Endothelial cell of umbilical vein (primary cell): ENCODE results near the gene EDAR. TPM values are rescaled to one million over a fixed set of nuclear protein-coding genes. Genes with fewer than 3 reads are reported as not detected.

Experiments used
- BruUV-seq: library from RNA; stranded (reverse); fragments of 400-500 nt; replicated peaks from 2 replicates; lab custom pipeline; 2021; lab: Mats Ljungman, UMichigan
- CTCF ChIA-PET: fragments of 300-600, 350-600 bp; sonication (Branson Sonifier 250); formaldehyde crosslinking; loops from one replicate; lab custom pipeline; 2021; ENCODE audit warnings: antibody characterized with exemption, inconsistent platforms; lab: Charles Lee
- POLR2A ChIA-PET: fragments of 300-600, 350-600 bp; sonication (Branson Sonifier 250); formaldehyde crosslinking; loops from one replicate; lab custom pipeline; 2021; ENCODE audit warnings: antibody characterized with exemption, inconsistent platforms; lab: Charles Lee
- DNase-seq: peaks from one replicate; pipeline ENCODE4 v3.0.0-alpha.2; 2011; ENCODE audit warnings: low read depth, low spot score
- FAIRE-seq: peaks from 2 replicates; lab custom pipeline; 2011; peaks lifted over from hg19 to GRCh38; lab: Jason Lieb, UNC
- H2AFZ ChIP-seq: 2 replicates; pipeline ENCODE4 v1.6.0; 2012; ENCODE audit warnings: low read depth, low read length, control low read depth, inconsistent platforms
- H3K27ac ChIP-seq: 2 replicates; pipeline ENCODE4 v1.5.1; 2011; ENCODE audit warnings: low read depth, mild to moderate bottlenecking, control low read depth, low read length, moderate library complexity; ENCODE audit not compliant: insufficient read depth
- H3K27me3 ChIP-seq, 2 experiments: 2 replicates each; pipeline versions ENCODE4 v1.6.0 to v1.6.1; 2011; ENCODE audit warnings: low read length in 2 of 2, mixed read lengths in 1 of 2; ENCODE audit not compliant: control insufficient read depth in 2 of 2, insufficient read depth in 2 of 2
- H3K36me3 ChIP-seq, 2 experiments: 2 replicates in 1 of 2; 3 replicates in 1 of 2; pipeline ENCODE4 v1.5.1; 2011; ENCODE audit warnings: low read length in 2 of 2, mild to moderate bottlenecking in 1 of 2, moderate library complexity in 1 of 2; ENCODE audit not compliant: control insufficient read depth in 2 of 2, insufficient read depth in 2 of 2; ENCODE audit errors: extremely low read depth in 1 of 2
- H3K4me1 ChIP-seq: 3 replicates; pipeline ENCODE4 v1.5.1; 2011; ENCODE audit warnings: mild to moderate bottlenecking, low read length; ENCODE audit not compliant: control insufficient read depth, insufficient read depth; ENCODE audit errors: extremely low read depth
- H3K4me2 ChIP-seq: 2 replicates; pipeline ENCODE4 v1.6.1; 2011; ENCODE audit warnings: low read length, control low read depth, mixed read lengths; ENCODE audit not compliant: insufficient read depth
- H3K4me3 ChIP-seq, 3 experiments: fragments of 200-600 bp in 1 of 3; sonication (generic), shearing (Covaris generic) in 1 of 3; replicated peaks in 1 of 3; 2 replicates each; pipeline ENCODE4 v1.5.1; 2011 to 2016; ENCODE audit warnings: control low read depth in 3 of 3, low read length in 3 of 3, mild to moderate bottlenecking in 2 of 3, inconsistent platforms in 1 of 3, low read depth in 1 of 3, moderate library complexity in 1 of 3; ENCODE audit not compliant: insufficient read depth in 1 of 3
- H3K79me2 ChIP-seq: 2 replicates; pipeline ENCODE4 v1.6.0; 2012; ENCODE audit warnings: low read length, inconsistent platforms; ENCODE audit not compliant: control insufficient read depth, insufficient read depth
- H3K9ac ChIP-seq: replicated peaks from 2 replicates; pipeline ENCODE3; 2011; ENCODE audit warnings: low read length, control low read depth; ENCODE audit not compliant: insufficient read depth; ENCODE audit errors: extremely low read depth
- H3K9me1 ChIP-seq: replicated peaks from 3 replicates; pipeline ENCODE4 v1.6.0; 2011; ENCODE audit warnings: mild to moderate bottlenecking, low read length; ENCODE audit not compliant: control insufficient read depth, insufficient read depth; ENCODE audit errors: extremely low read depth
- H3K9me3 ChIP-seq: replicated peaks from 2 replicates; pipeline ENCODE4 v1.5.1; 2012; ENCODE audit warnings: low read length, inconsistent platforms; ENCODE audit not compliant: control insufficient read depth, insufficient read depth
- H4K20me1 ChIP-seq: replicated peaks from 2 replicates; pipeline ENCODE3; 2011; ENCODE audit warnings: mild to moderate bottlenecking, low read length; ENCODE audit not compliant: control insufficient read depth, insufficient read depth; ENCODE audit errors: extremely low read depth
- EZH2 ChIP-seq: IDR thresholded peaks from 2 replicates; pipeline ENCODE4 v1.6.1; 2012; ENCODE audit warnings: borderline replicate concordance, low read depth, mild to moderate bottlenecking, moderate library complexity, low read length, inconsistent platforms; ENCODE audit not compliant: severe bottlenecking
- FOS ChIP-seq: IDR thresholded peaks from 2 replicates; pipeline ENCODE4 v1.6.1; 2011; ENCODE audit warnings: mild to moderate bottlenecking, low read length, moderate library complexity, borderline replicate concordance; ENCODE audit not compliant: insufficient read depth
- GATA2 ChIP-seq: IDR thresholded peaks from 2 replicates; pipeline ENCODE4 v1.7.0; 2011; ENCODE audit warnings: low read depth, mild to moderate bottlenecking, moderate library complexity, mixed read lengths, low read length; ENCODE audit not compliant: insufficient read length, insufficient read depth
- JUN ChIP-seq: IDR thresholded peaks from 2 replicates; pipeline ENCODE4 v1.6.1; 2011; ENCODE audit warnings: borderline replicate concordance, low read depth; ENCODE audit not compliant: insufficient read length, insufficient read depth
- MYC ChIP-seq: IDR thresholded peaks from one replicate; pipeline ENCODE4 v1.6.1; 2011; ENCODE audit warnings: mild to moderate bottlenecking, low read depth, low read length
- POLR2A ChIP-seq: IDR thresholded peaks from 2 replicates; pipeline ENCODE4 v1.6.1; 2012; ENCODE audit warnings: low read depth, mild to moderate bottlenecking, control low read depth, low read length
- POLR2AphosphoS5 ChIP-seq: IDR thresholded peaks from 2 replicates; pipeline ENCODE4 v1.6.1; 2012; ENCODE audit warnings: low read depth, mild to moderate bottlenecking, control low read depth, low read length, moderate library complexity; ENCODE audit not compliant: insufficient read depth
- dilution Hi-C: fragments of 300-500 bp; cut with MboI; formaldehyde crosslinking; loops from one replicate; pipeline ENCODE4 v1.15.0; 2019; ENCODE audit warnings: low sequenced_read_pairs; ENCODE audit not compliant: extremely low pct_ligation_motif_present
- intact Hi-C: fragments of 100-400 bp; cut with micrococcal nuclease; formaldehyde crosslinking; loops from one replicate; pipeline ENCODE4 v1.10.0; 2022
- polyA plus RNA-seq, 4 experiments: library from polyadenylated mRNA; depleted of rRNA in 3 of 4; stranded (reverse) in 3 of 4; unstranded in 1 of 4; fragments of >200 nt; gene quantifications; 2 replicates each; pipeline versions ENCODE4 v1.2.1 to v1.2.3, GENCODE V29; 2011 to 2012; ENCODE audit warnings: missing spikeins in 1 of 4
- total RNA-seq: library from RNA; stranded (reverse); gene quantifications from 2 replicates; pipeline ENCODE4 v1.2.3, GENCODE V29; 2021
- TF ChIP-seq, protein P1 (sequence below), 2 donors: IDR thresholded peaks; 1 replicate in 1 of 2; 2 replicates in 1 of 2; pipeline ENCODE4 v1.5.1; 2011; ENCODE audit warnings: low read length in 2 of 2, mild to moderate bottlenecking in 2 of 2, moderate library complexity in 2 of 2, control low read depth in 1 of 2, inconsistent platforms in 1 of 2, low read depth in 1 of 2; ENCODE audit not compliant: insufficient read depth in 1 of 2; ENCODE audit errors: extremely low read depth in 1 of 2
- TF ChIP-seq, protein P2 (sequence below): IDR thresholded peaks from 2 replicates; pipeline ENCODE4 v1.6.1; 2011; ENCODE audit not compliant: insufficient read depth, insufficient read length

EDAR gene
- total and polyA plus RNA-seq, 2 donors (not counting 3 experiments of a cell fraction or from before 2014, with no cell fraction given) = not detected

DNA sequence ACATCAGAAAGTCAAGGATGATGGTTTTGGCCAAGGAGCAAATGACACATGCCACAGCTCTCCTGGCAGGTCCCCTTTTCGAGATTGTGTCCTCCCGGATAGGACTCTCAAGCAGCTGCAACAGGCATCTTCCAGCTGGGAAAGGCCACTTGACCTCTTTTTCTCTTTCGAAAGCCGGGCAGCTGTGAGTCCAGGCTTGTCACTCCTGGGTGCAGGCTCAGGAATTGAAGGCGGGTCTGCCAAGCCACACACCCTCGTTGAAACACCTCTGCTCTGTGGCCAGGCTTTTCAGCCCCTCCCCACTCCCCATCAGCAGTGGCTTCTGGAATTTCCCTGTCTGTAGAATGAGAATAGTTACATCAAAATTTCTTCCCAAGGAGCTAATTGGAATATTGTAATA lies 104.4 kb downstream of the EDAR start:
- Histone ChIP-seq H4K20me1 (no peaks in the 10 kb centered on the region), H3K27me3 (no peaks in the 10 kb centered on the region), H2AFZ (no peak overlapping the region), H3K4me1 (no peaks in the 10 kb centered on the region), H3K9me3 (no peaks in the 10 kb centered on the region), H3K36me3 (no peaks in the 10 kb centered on the region), H3K9ac (no peak overlapping the region), H3K27ac (no peak overlapping the region), H3K4me2 (no peak overlapping the region), H3K4me3 (no peak overlapping the region), H3K9me1 (no peaks in the 10 kb centered on the region), H3K79me2 (no peaks in the 10 kb centered on the region)
- dilution Hi-C loops = no loop called here
- BruUV-seq = no TSS peak
- intact Hi-C loops = no loop called here
- DNase-seq = no peak
- TF ChIP-seq, protein P1, sequence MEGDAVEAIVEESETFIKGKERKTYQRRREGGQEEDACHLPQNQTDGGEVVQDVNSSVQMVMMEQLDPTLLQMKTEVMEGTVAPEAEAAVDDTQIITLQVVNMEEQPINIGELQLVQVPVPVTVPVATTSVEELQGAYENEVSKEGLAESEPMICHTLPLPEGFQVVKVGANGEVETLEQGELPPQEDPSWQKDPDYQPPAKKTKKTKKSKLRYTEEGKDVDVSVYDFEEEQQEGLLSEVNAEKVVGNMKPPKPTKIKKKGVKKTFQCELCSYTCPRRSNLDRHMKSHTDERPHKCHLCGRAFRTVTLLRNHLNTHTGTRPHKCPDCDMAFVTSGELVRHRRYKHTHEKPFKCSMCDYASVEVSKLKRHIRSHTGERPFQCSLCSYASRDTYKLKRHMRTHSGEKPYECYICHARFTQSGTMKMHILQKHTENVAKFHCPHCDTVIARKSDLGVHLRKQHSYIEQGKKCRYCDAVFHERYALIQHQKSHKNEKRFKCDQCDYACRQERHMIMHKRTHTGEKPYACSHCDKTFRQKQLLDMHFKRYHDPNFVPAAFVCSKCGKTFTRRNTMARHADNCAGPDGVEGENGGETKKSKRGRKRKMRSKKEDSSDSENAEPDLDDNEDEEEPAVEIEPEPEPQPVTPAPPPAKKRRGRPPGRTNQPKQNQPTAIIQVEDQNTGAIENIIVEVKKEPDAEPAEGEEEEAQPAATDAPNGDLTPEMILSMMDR (IDR thresholded peaks at IDR 0.05; ENCODE audit: extremely low read depth in 1 of 2, insufficient read depth in 1 of 2, low read depth in 1 of 2, low read length in 2 of 2) = no peak
- TF ChIP-seq JUN = no peak
- TF ChIP-seq, protein P2, sequence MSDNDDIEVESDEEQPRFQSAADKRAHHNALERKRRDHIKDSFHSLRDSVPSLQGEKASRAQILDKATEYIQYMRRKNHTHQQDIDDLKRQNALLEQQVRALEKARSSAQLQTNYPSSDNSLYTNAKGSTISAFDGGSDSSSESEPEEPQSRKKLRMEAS = no peak
- TF ChIP-seq POLR2A = no peak
- no peak for TF ChIP-seq MYC
- no peak for TF ChIP-seq EZH2
- no peak for TF ChIP-seq POLR2AphosphoS5
- no peak for TF ChIP-seq FOS
- no peak for TF ChIP-seq GATA2
- ChIA-PET CTCF (interaction anchor here (1.2 to 1.3 kb wide), 2 partner anchors 9 to 11 kb away, joined by 3 read pairs; no protein-coding TSS in a partner anchor), POLR2A (no interaction called here)
- FAIRE-seq = no peak
